GM10847 (cell line): Measurements from ENCODE around the gene CLEC1A.

Experiments used
- POLR2A ChIP-seq: IDR thresholded peaks from 2 replicates; pipeline ENCODE4 v1.6.1; 2011; ENCODE audit not compliant: insufficient read length; ENCODE audit errors: extremely low read depth

The CLEC1A gene

DNA sequence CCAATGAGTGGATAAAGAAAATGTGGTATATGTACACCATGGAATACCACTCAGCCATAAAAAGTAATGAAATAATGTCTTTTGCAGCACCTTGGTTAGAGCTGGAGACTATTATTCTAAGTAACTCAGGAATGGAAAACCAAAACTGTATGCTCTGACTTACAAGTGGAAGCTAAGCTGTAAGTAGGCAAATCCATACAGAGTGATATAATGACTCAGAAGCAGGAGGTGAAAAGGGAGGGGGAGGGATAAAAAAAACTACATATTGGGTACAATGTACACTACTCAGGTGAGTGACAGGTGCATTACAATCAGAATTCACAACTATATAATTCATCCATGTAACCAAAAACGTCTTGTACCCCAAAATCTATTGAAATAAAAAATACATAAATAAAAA, 15.1 kb upstream of the CLEC1A start:
- no peak for TF ChIP-seq POLR2A

DNA sequence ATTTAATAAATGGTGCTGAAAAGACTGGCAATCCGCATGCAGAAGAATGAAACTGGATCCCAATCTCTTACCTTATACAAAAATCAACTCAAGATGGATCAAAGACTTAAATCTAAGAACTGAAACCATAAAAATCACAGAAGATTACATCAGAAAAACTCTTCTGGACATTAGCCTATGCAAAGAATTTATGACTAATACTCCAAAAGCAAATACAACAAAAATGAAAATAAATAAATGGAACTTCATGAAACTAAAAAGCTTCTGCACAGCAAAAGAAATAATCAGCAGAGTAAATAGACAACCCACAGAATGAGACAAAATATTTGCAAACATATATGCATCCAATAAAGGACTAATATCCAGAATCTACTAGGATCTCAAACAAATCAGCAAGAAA, 14.3 kb upstream of the CLEC1A start:
- TF ChIP-seq POLR2A = no peak

DNA sequence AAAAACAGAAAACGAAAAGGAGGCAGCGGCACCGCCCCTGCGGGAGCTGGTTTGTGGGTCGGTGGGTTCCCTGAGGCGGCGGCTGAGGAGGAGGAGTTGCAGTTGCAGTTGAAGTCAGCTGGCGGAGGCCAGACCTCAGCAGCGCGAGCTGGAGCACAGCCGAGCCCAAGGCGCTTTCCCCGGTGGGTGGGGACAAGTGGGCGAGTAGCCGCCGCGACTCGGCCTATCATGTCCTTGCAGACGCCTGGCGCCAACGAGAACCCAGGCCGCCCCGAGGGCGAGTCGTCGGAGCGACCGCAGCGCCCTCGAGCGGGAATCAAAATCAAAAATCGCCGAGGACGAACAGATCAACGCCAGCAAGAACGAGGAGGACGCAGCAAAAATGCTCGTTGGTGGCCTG, 12.7 kb upstream of the CLEC1A start:
- TF ChIP-seq POLR2A = no peak

DNA sequence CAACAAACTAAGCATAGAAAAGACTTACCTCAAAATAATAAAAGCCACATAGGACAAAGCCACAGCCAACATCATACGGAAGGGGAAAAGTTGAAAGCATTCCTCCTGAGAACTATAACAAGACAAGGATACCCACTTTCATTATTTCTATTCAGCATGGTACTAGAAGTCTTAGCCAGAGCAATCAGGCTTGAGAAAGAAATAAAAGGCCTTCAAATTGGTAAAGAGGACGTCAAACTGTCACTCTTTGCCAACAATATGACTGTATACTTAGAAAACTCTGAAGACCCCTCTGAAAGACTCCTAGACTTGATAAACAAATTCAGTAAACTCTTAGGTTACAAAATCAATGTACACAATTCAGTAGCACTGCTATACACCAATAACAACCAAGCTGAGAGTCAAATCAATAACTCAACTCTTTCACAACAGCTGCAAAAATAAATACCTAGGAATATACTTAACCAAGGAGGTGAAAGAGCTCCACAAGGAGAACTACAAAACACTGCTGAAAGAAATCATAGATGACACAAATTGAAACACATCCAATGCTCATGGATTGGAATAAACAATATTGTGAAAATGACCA, 11.6 kb upstream of the CLEC1A start:
- TF ChIP-seq POLR2A = no peak

DNA sequence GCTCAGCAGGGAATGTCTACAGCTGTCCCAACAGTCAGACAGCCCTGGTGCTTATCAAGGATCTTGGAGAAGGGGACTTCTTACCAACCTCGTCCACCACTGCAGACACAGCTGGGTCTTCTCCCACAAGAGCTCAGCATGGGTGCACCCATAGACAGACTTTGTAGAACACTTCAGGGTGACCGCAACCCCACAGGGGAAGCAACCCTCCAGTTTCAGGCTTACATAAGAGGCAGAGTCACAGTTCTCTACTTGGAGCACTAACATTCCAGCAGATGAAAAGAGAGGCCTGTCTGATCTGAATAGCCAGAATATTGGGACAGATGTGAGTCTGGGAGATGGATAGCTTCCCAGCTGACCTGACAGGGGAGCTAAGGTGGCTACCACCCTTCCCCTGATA, 3.5 kb upstream of the CLEC1A start:
- TF ChIP-seq POLR2A = no peak

DNA sequence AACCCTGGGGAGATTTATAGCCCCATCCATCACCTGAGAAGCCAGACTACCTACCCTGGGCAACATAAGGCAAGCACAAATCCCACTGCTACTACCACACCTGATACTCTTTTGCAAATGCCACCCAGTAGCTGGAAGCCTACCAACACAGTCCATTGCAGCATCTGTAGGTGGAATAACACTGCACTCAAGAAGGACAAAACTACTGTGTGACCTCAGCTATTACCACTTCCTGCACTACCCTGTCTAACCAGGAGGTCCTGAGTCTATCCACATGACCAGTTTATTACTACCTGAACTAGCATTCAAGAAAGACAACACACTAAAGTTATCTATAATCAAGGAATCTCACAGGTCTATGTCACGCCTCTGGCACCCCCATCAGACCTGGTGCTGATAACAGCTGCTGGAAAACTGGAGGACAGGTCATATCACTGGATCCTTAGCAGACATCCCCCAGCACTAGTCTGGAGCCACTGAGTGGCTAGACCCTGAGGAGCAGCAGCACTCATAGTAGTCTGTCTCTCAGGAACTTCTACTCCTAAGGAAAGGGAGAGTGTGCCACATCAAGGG, 2.9 kb upstream of the CLEC1A start:
- no peak for TF ChIP-seq POLR2A

DNA sequence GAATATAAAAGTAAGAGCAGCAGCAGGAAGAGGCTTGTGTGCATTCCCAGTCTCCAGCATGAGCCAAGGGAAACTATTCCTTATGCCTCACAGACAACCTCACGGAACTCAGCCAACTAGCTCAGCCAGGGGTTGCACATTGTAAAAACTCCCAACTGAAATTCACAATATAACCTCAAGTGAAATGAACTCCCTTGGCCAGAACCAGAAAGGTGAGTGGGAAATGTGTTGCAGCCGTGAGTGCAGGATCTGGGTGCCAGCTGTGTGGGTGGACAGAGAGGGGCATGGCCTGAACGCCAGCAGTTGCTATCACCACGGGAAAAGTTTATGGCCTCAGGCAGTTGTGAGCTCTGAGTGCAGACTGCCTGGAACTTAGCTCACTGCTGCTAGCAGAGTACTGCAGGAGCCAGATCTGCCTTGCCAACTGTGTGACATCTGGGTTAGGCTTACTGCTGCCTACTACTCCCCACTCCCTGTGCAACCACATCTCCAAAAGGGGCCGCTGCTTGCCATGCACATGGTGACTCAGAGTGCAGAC, 2.3 kb upstream of the CLEC1A start:
- no peak for TF ChIP-seq POLR2A

DNA sequence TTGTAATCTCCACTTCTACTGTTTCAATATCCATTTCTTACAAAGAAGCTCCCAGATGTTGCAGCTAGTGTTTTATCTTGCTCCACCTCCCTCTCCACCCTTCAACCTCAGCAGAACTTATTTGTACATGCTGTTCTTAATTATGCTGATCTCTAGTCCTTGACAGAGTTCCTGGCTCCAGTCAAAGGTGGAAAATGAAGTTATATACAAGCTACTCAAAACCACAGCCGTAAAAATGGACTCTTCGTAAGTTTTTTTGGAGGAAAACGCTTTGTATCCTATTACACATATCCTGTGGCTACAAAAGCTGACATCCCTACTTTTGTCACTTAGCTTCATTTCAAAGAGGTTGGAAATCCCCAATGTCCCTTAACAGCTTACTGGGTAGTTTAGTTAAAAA, 1.3 kb downstream of the CLEC1A start:
- no peak for TF ChIP-seq POLR2A

DNA sequence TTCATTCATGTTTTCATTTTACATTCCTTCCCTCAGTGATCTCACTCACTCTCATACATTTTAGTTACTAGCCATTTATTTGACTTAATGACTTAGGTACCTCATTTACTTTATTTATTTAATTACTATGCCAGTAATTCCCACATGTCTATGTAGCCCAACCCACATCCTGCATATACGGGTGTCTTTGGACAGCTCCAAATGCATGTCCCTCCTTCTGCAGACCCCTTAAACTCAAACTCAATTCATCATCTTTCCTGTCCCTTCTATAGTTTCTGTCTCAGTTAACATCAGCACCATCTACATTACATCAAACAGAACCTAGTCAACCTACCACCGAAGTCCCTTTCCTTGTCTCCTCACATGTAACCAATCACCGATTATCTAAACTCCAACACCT, 2.8 kb downstream of the CLEC1A start:
- TF ChIP-seq POLR2A = no peak

DNA sequence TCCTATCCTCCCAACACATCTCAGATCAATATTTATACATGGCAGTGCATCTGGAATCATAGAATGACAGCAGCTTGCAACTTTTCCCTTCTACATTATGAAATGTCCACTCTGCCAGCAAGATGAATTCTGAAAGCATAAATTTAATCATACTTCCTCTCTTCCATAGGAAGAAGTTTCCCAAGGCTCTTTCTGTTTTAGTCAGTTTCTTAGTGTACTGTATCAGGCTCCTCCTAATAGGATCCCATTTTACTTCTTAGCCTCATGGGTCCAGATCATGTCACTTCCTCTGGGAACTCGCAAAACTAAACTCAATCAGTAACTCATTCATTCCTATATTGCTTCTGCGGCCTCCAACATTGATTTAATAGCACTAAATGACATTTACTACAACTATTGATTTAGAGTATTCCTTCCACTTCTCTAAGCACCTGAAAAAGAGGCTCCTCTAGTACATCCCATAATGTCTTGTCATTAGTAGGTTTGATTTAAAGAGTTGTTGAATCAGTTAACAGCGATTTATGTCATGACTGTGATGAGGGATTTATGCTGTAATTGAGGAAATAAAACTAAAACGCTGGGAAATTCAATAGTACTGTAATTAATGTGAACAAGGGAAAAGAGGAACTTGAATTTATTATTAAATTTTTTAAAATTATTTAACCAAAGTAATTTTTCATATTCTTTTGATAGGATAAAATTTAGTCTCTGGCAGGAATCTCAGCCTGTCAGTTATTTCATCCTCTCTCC, 4.0 kb downstream of the CLEC1A start:
- TF ChIP-seq POLR2A = no peak

DNA sequence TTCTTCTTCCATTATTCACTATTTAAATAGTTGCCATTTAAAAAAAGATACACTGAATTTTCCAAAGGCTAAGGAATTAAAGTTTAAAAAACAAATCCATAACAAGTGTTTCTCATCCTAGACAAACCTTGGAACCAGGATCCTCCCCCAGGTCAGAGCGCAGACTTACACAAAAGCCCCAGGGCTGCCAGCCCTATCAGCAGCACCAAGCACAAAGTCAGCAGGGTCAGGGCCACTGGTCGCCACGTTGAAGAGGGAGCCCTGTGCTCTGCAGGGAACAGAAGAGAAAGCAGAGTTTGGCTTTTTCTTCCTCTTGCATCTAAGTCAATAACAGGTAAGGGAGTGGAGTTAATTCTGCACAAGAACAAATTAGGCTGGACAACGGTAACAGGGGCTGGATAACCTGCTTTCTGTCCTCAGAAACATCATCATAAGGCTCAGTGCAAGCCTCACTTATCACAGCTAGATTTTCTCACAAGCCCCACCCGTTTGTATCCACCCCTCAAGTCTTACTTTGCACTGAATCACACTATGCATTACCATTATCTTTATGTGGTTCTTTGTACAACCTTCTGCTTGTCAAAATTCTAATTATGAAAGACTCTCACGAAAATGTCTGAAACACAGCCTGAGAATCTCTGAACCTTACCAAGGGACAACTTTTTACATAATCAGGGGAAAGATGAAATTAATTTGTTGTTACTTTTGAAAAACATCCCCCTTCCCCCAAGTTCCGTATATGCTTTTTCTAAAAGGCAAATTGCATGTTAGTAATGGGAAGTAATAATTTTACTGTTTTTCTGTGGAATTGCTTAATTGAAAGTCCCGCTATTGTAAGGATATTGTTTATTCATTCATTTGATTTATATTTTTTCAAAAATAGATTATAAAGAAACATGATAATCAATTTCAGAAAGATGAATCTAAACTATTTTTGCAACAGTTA, 9.6 kb downstream of the CLEC1A start:
- no peak for TF ChIP-seq POLR2A

DNA sequence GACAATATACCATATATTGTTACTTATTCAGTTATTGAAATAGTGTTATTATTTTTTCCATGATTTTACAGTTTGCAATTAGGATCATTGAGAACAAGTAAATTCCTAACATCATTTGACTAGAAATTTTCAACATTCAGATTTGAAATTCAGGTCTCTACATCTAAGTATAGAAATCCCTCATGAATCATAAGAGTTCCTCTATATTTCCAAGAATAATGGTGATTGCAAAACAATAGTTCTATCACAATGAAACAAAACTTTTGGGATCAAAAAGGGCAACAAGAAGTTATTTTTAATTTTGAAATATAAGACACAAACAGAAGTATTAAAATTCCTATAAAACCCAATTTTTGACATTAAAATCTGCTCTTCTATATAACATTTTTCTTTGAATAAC, 10.8 kb downstream of the CLEC1A start:
- no peak for TF ChIP-seq POLR2A

DNA sequence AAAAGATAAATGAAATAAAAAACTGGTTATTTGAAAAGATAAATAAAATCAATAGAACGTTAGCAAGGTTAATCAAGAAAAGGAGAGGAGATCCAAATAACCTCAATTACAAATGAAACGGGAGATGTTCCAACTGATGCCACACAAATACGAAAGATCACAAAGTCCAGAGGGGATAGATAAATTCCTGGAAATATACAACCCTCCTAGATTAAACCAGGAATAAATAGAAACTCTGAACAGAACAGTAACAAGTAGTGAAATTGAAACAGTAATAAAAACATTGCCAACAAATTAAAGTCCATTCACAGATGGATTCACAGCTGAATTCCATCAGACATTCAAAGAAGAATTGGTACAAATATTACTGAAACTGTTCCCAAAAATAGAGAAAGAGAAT, 12.4 kb downstream of the CLEC1A start:
- TF ChIP-seq POLR2A = no peak

DNA sequence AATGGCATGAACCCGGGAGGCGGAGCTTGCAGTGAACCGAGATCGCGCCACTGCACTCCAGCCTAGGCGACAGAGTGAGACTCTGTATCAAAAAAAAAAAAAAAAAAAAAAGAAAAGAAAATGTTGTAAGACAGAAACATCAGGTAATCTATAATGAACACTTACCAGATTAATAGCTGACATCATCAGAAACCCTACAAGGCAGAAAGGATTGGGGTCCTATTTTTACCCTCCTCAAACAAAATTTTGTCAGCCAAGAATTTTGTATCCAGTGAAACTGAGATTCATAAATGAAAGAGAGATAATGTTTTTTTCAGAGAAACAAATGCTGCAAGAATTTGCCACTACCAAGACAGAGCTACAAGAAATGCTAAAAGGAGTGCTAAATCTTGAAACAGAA, 14.1 kb downstream of the CLEC1A start:
- no peak for TF ChIP-seq POLR2A

DNA sequence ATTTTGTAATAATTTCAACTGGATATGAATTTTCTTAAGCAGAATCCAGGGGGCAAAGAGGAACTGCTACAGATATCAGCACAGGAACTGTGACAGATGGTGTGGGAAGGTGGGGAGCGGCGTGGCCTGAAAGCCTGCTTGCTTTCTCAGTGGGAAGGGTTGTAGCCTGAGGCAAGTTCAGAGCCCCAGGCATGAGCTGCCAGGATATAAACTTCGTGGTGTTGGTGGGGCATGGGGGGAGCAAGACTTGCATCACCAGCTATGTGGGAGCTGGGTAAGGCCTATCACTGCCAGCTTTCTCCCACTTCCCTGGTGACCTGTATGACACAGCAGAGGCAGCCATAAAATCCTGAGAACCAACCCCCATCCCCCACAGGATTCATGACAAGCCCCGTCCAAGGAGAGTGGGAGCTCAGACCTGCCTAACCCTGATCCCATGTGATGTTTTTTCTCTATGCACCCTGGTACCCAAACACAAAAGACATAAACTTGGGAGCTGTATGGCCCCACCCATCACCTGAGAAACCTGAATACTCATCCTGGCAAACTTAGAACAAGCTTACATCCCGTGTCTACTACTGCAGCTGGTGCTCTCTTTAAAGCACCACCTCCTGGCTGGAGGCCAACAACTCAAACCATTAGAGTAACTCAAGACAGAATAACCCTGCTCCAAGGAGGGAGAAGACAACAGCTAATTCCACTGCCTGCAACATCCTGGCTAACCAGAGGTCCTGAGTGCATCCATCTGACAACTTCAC, 16.5 kb downstream of the CLEC1A start:
- TF ChIP-seq POLR2A = no peak
